AG09319 (cell line): Measurements from ENCODE around the gene EPS8L3.

Source experiments
- DNase-seq: peaks from one replicate; pipeline ENCODE4 v3.0.0-alpha.2; 2010; ENCODE audit warnings: low read depth; ENCODE audit errors: extremely low read depth
- CTCF ChIP-seq: IDR thresholded peaks from 2 replicates; pipeline ENCODE4 v1.5.1; 2011; ENCODE audit warnings: low read depth, mild to moderate bottlenecking, inconsistent platforms, low read length, moderate library complexity

EPS8L3 gene

GRCh38 chr1:109784551-109785252 lies 21.0 kb upstream of the EPS8L3 start:
- no peak for TF ChIP-seq CTCF
- no peak for DNase-seq

- no peak for DNase-seq
- no peak for TF ChIP-seq CTCF
These were observed 19.7 kb upstream of the EPS8L3 start for GRCh38 chr1:109783436-109783835.

- TF ChIP-seq CTCF: no peak
These were observed 19.2 kb upstream of the EPS8L3 start for GRCh38 chr1:109782927-109783326.

GRCh38 chr1:109782514-109782913 lies 18.8 kb upstream of the EPS8L3 start:
- TF ChIP-seq CTCF: no peak
- DNase-seq: peak; percentile 60

More at GRCh38 chr1:109782927-109783326, 19.2 kb upstream of the EPS8L3 start:
- DNase-seq: no peak

GRCh38 chr1:109781806-109782205 lies 18.1 kb upstream of the EPS8L3 start:
- no peak for TF ChIP-seq CTCF
- no peak for DNase-seq

- no peak for DNase-seq
- TF ChIP-seq CTCF: no peak
These were observed 17.3 kb upstream of the EPS8L3 start for GRCh38 chr1:109780982-109781381.

- DNase-seq: no peak
- no peak for TF ChIP-seq CTCF
These were observed 14.4 kb upstream of the EPS8L3 start for GRCh38 chr1:109777980-109778625.
